ENCODE results near the gene TTC23.

TTC23 gene

GRCh38 chr15:99103279-99103678 is 146.1 kb downstream of the TTC23 start:
- no peak overlapping the region for H3K27ac Mint-ChIP-seq
- H3K4me1 Mint-ChIP-seq: peaks cover 3% of the 10 kb centered on the region
- H3K9me3 Mint-ChIP-seq: no peaks in the 10 kb centered on the region
- no peak overlapping the region for H3K4me3 Mint-ChIP-seq
- ATAC-seq (ENCODE audit: low read depth): no peak
- H3K36me3 Mint-ChIP-seq: no peaks in the 10 kb centered on the region
- peaks cover 21% of the 10 kb centered on the region for H3K27me3 Mint-ChIP-seq
- no peak for DNase-seq (ENCODE audit: low spot score in 2 of 2)

DNA sequence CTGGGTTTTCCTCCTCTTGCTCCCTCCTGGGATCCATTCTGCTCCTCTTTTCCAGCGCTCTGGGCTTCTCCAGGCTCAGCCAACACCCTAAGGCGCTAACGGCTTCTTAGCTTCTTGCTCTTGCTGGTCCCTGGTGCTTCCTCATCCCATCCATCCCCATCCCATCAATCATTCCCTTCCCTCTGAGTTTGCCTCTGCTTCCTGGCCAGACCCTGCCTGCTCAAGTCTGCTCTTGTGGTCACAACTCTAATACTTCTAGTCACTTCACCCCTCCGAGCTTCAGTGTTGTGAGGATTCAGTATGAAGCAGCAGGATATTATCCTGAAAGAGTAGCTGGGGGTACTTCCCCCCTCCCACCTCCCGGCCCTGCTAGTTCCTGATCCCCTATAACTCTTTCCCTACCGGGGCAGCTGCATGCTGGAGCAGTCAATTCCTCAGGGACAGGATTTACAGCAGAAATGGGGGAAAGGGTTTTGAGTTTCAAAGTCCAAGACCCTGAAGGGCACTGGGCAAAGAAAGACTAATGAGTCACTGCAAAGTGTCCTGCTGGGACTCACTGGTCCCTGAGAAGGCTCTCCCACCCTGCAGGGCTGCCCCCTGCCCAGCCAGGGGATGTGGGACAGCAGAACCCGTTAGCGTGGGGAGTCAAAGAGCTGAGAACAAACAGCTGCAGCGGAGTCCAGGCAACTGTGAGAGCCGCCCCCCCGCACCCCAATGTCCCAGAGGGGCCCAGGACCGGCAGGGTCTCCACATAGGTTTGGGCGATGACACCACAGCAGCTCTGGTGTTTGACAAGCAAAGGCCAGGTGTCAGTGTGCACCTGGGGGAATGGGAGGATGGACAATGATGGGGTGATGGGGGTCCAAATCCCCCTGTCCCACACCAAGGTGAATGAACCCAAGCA is 146.8 kb downstream of the TTC23 start:
- Mint-ChIP-seq H3K4me3 (no peak overlapping the region), H3K27ac (no peak overlapping the region), H3K9me3 (no peaks in the 10 kb centered on the region), H3K4me1 (peaks cover 3% of the 10 kb centered on the region), H3K27me3 (peaks cover 21% of the 10 kb centered on the region), H3K36me3 (no peaks in the 10 kb centered on the region)
- ATAC-seq (ENCODE audit: low read depth) (no peak), DNase-seq (ENCODE audit: low spot score in 2 of 2) (no peak)

- Mint-ChIP-seq H3K27me3 (peaks cover 23% of the 10 kb centered on the region), H3K36me3 (no peaks in the 10 kb centered on the region), H3K27ac (no peak overlapping the region), H3K9me3 (no peaks in the 10 kb centered on the region), H3K4me1 (peaks cover 3% of the 10 kb centered on the region), H3K4me3 (no peak overlapping the region)
- DNase-seq (ENCODE audit: low spot score in 2 of 2) (no peak), ATAC-seq (ENCODE audit: low read depth) (no peak)
Observed at GRCh38 chr15:99101501-99101900, 147.9 kb downstream of the TTC23 start.

DNA sequence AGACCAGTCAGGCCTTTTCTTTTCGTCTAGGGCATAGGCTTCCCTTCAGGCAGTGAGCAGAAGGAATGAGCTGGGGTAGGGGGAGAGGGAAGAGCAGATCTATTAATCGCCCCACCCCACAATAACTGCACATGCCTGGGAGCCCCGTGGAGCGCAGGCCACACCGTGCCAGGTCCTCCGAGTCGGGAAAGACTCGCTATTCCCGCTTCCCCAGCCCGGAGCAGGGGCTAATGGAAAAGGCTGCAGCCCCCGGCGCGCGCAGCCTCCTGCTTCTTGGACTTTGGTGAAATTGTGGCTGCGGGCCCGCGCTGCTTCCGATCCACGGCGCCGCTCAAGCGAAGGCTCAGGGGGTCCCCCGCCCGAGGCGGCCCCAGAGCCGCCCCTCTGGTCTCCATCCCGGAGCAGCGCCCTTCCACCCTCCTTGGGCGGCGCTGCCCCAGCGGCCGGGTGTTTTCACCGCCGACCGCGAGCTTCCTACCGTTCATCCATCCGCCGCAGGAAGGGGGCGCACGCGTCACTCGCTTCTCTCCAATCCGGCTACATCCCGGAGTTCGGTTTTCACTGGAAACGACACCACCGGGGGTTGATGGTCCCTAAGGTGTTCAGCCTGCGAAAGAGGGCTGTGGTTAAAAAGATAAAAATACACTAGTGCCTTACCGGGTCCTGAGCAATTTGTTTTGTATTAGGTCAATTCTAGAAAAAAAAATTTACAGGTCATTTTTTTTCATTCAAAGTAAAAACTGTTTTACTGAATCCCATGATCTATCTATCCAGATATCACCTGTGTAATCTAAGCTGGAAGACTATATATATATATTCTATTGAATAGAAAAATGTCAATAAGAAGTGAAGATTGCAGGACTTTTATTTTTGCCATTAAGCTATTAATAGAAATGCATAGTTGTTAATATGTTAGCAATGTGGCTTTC is 148.9 kb downstream of the TTC23 start:
- Mint-ChIP-seq H3K27ac (no peak overlapping the region), H3K36me3 (no peaks in the 10 kb centered on the region), H3K4me1 (peaks cover 3% of the 10 kb centered on the region), H3K4me3 (peak overlapping the region; percentile 44), H3K27me3 (peaks cover 23% of the 10 kb centered on the region), H3K9me3 (no peaks in the 10 kb centered on the region)
- peak; percentile 7 to 22 for DNase-seq (ENCODE audit: low spot score in 2 of 2)
- peak; percentile 56 for ATAC-seq (ENCODE audit: low read depth)

GRCh38 chr15:99099661-99100060 is 149.7 kb downstream of the TTC23 start:
- Mint-ChIP-seq H3K36me3 (no peaks in the 10 kb centered on the region), H3K4me3 (no peak overlapping the region), H3K27ac (no peak overlapping the region), H3K4me1 (peaks cover 3% of the 10 kb centered on the region), H3K9me3 (no peaks in the 10 kb centered on the region), H3K27me3 (peaks cover 23% of the 10 kb centered on the region)
- ATAC-seq (ENCODE audit: low read depth) (no peak), DNase-seq (ENCODE audit: low spot score in 2 of 2) (no peak)

DNA sequence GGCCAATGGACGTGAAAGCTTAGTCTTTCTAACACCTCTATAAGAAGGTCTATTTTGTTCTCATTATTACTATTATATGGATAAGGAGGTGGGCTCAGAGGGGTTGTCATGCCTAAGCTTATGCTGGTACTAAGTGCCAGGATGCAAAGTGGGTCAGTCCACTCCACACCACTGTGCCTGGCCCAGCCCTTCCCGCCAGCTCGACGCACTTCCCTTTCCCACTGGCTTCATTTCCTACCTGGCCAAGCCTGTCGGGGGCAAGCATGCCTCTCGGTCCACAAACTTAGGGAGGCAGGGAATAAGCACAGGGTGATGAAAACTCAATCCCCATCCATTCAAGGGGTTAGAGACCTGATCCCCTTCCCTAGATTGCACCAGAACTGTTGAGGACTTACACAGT is 150.4 kb downstream of the TTC23 start:
- no peaks in the 10 kb centered on the region for H3K9me3 Mint-ChIP-seq
- no peaks in the 10 kb centered on the region for H3K36me3 Mint-ChIP-seq
- peaks cover 23% of the 10 kb centered on the region for H3K27me3 Mint-ChIP-seq
- no peak for ATAC-seq (ENCODE audit: low read depth)
- H3K27ac Mint-ChIP-seq: no peak overlapping the region
- no peak for DNase-seq (ENCODE audit: low spot score in 2 of 2)
- no peak overlapping the region for H3K4me3 Mint-ChIP-seq
- peaks cover 3% of the 10 kb centered on the region for H3K4me1 Mint-ChIP-seq

DNA sequence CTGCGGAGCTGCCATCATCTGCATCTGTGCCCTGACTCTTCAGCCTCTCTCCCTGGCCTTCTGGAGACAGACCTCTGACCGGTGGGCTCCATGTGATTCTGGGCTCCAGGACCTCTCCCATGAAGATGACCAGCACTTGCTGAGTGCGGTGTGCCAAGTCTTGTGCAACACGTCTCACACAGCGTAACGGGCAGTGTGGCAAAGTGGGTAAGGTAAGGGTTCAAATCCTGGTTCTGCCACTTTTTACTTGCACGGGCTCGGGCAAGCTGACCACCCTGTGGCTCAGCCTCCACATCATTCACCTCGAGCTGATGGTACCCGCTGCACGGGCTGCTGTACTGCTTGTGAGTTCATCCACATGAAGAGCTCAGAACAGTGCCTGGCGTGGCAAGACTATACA is 151.0 kb downstream of the TTC23 start:
- H3K27me3 Mint-ChIP-seq: peaks cover 19% of the 10 kb centered on the region
- no peak overlapping the region for H3K27ac Mint-ChIP-seq
- DNase-seq (ENCODE audit: low spot score in 2 of 2): no peak
- no peak overlapping the region for H3K4me3 Mint-ChIP-seq
- H3K9me3 Mint-ChIP-seq: no peaks in the 10 kb centered on the region
- ATAC-seq (ENCODE audit: low read depth): no peak
- H3K36me3 Mint-ChIP-seq: no peaks in the 10 kb centered on the region
- peaks cover 3% of the 10 kb centered on the region for H3K4me1 Mint-ChIP-seq

- peaks cover 18% of the 10 kb centered on the region for H3K27me3 Mint-ChIP-seq
- no peaks in the 10 kb centered on the region for H3K36me3 Mint-ChIP-seq
- H3K4me3 Mint-ChIP-seq: no peak overlapping the region
- no peak overlapping the region for H3K27ac Mint-ChIP-seq
- ATAC-seq (ENCODE audit: low read depth) (no peak), DNase-seq (ENCODE audit: low spot score in 2 of 2) (no peak)
- H3K9me3 Mint-ChIP-seq: no peaks in the 10 kb centered on the region
- peaks cover 3% of the 10 kb centered on the region for H3K4me1 Mint-ChIP-seq
Observed at GRCh38 chr15:99097441-99098410, 151.7 kb downstream of the TTC23 start.

DNA sequence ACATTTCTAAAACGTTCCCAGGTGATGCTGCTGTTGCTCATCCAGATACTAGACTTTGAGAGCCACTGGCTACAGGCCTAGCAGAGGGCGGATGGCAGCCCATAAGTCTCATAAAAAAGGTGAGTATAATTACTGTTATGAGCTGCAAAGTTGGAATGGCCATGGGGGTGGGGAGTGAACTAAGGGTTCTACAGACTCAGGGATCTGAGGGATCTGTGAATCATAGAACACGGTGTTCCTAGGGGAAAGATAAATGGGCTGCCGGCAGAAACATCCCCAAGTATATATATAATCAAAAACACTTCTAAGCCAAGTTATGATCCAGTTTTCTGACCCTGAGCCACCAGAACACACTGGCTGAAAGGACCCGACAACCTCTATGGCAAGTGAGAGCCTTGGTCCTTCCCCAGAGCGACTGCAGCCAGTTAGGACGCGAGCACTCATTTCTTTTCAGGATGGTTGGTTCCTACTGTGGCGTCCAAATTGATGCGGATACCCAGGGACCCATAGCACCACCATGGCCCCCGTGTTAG is 152.4 kb downstream of the TTC23 start:
- Mint-ChIP-seq H3K27me3 (peaks cover 15% of the 10 kb centered on the region), H3K4me1 (peaks cover 3% of the 10 kb centered on the region), H3K4me3 (no peak overlapping the region), H3K36me3 (no peaks in the 10 kb centered on the region), H3K9me3 (no peaks in the 10 kb centered on the region), H3K27ac (no peak overlapping the region)
- no peak for DNase-seq (ENCODE audit: low spot score in 2 of 2)
- no peak for ATAC-seq (ENCODE audit: low read depth)

DNA sequence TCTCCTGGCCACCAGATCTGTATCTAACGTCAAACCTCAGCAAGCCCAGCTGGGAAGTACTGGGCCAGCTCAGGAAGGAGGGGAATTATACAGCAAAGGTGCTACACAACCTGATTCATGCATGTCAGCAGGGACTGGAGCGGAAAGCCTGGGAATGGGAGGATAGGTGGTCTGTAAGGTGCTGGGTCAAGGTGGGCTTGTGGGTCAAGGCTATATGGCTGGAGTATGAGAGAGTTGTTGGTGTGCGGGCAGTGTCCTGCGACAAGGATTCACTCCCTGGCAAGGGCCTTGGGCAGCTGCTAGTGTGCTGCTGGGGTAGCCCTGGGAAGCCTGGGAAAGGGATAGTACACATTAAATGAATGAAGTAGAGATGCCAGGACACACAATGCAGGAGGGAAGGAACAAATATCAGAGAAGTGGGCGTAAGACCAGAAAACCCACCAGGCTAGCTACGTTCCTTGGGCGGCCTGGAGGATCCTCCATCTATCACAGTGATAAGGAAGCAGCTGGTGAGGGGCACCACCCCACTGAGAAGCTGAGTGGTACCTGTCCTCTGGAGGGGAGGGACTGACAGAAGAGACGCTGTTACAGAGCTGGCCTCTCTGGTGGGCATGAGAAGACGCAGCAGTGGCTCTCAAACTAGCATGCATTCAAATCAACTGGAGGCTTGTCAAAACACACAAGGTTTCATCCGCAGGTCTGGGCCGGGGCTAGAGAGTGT is 153.0 kb downstream of the TTC23 start:
- no peaks in the 10 kb centered on the region for H3K36me3 Mint-ChIP-seq
- ATAC-seq (ENCODE audit: low read depth) (no peak), DNase-seq (ENCODE audit: low spot score in 2 of 2) (no peak)
- H3K4me3 Mint-ChIP-seq: no peak overlapping the region
- peaks cover 12% of the 10 kb centered on the region for H3K27me3 Mint-ChIP-seq
- H3K9me3 Mint-ChIP-seq: no peaks in the 10 kb centered on the region
- no peak overlapping the region for H3K27ac Mint-ChIP-seq
- peaks cover 3% of the 10 kb centered on the region for H3K4me1 Mint-ChIP-seq

GRCh38 chr15:99095626-99096025 is 153.8 kb downstream of the TTC23 start:
- Mint-ChIP-seq H3K36me3 (no peaks in the 10 kb centered on the region), H3K27me3 (peaks cover 12% of the 10 kb centered on the region), H3K4me3 (no peak overlapping the region), H3K4me1 (peaks cover 2% of the 10 kb centered on the region), H3K27ac (no peak overlapping the region), H3K9me3 (no peaks in the 10 kb centered on the region)
- no peak for ATAC-seq (ENCODE audit: low read depth)
- no peak for DNase-seq (ENCODE audit: low spot score in 2 of 2)

GRCh38 chr15:99092554-99093172 is 156.7 kb downstream of the TTC23 start:
- H3K36me3 Mint-ChIP-seq: no peaks in the 10 kb centered on the region
- H3K27me3 Mint-ChIP-seq: peaks cover 9% of the 10 kb centered on the region
- H3K4me1 Mint-ChIP-seq: peaks cover 7% of the 10 kb centered on the region
- no peaks in the 10 kb centered on the region for H3K9me3 Mint-ChIP-seq
- DNase-seq (ENCODE audit: low spot score in 2 of 2) (no peak), ATAC-seq (ENCODE audit: low read depth) (no peak)
- no peak overlapping the region for H3K27ac Mint-ChIP-seq
- H3K4me3 Mint-ChIP-seq: no peak overlapping the region
